NCI-H146 treated with DMSO at 0.1 percent for 48 hours (cell line): ENCODE data around the gene NAALADL1.
A peak's percentile ranks its signal among the peaks of the same experiment; 100 is the strongest.

Experiments used
- DNase-seq: peaks from one replicate; lab custom pipeline; 2025; ENCODE audit not compliant: unreplicated experiment; lab: John Stamatoyannopoulos, UW

The NAALADL1 gene

GRCh38 chr11:65083134-65083833 is 24.9 kb upstream of the NAALADL1 start:
- DNase-seq = no peak

GRCh38 chr11:65078786-65079342 is 20.5 kb upstream of the NAALADL1 start:
- DNase-seq = no peak

GRCh38 chr11:65078151-65078550 is 19.8 kb upstream of the NAALADL1 start:
- no peak for DNase-seq

- no peak for DNase-seq
Measured at GRCh38 chr11:65077451-65077850, 19.1 kb upstream of the NAALADL1 start.

GRCh38 chr11:65072631-65072966 is 14.2 kb upstream of the NAALADL1 start:
- DNase-seq = no peak

- DNase-seq = no peak
Measured at GRCh38 chr11:65071907-65072630, 13.7 kb upstream of the NAALADL1 start.

- DNase-seq = no peak
Measured at GRCh38 chr11:65069217-65069616, 10.9 kb upstream of the NAALADL1 start.

- no peak for DNase-seq
Measured at GRCh38 chr11:65067446-65067845, 9.1 kb upstream of the NAALADL1 start.

- DNase-seq = peak; percentile 88
Measured at GRCh38 chr11:65066805-65067291, 8.5 kb upstream of the NAALADL1 start.

- no peak for DNase-seq
Measured at GRCh38 chr11:65066315-65066714, 8.0 kb upstream of the NAALADL1 start.

GRCh38 chr11:65065851-65066250 is 7.5 kb upstream of the NAALADL1 start:
- no peak for DNase-seq

GRCh38 chr11:65064847-65065240 is 6.5 kb upstream of the NAALADL1 start:
- no peak for DNase-seq

- no peak for DNase-seq
Measured at GRCh38 chr11:65063532-65063931, 5.2 kb upstream of the NAALADL1 start.

- no peak for DNase-seq
Measured at GRCh38 chr11:65060913-65061408, 2.6 kb upstream of the NAALADL1 start.

- no peak for DNase-seq
Measured at GRCh38 chr11:65059959-65060824, 1.8 kb upstream of the NAALADL1 start.

- no peak for DNase-seq
Measured at GRCh38 chr11:65059523-65059922, 1.2 kb upstream of the NAALADL1 start.

GRCh38 chr11:65058012-65058411 is 341 bp downstream of the NAALADL1 start:
- DNase-seq = peak; percentile 70

GRCh38 chr11:65057526-65057925 is 827 bp downstream of the NAALADL1 start:
- DNase-seq = no peak

- no peak for DNase-seq
Measured at GRCh38 chr11:65056999-65057398, 1.4 kb downstream of the NAALADL1 start.

- no peak for DNase-seq
Measured at GRCh38 chr11:65055538-65055937, 2.8 kb downstream of the NAALADL1 start.

GRCh38 chr11:65053827-65054508 is 4.4 kb downstream of the NAALADL1 start:
- no peak for DNase-seq
